ENCODE results near the gene ITCH. TPM values are rescaled to one million over a fixed set of nuclear protein-coding genes. Genes with fewer than 3 reads are reported as not detected.
"Not testable (repeated sequence)": the region's sequence is repeated elsewhere in the genome, so short reads cannot be mapped to it uniquely, and the experiment has no call there.

ITCH gene
- total RNA-seq, 1 donor from 2014 or later, result 30.9 TPM

DNA sequence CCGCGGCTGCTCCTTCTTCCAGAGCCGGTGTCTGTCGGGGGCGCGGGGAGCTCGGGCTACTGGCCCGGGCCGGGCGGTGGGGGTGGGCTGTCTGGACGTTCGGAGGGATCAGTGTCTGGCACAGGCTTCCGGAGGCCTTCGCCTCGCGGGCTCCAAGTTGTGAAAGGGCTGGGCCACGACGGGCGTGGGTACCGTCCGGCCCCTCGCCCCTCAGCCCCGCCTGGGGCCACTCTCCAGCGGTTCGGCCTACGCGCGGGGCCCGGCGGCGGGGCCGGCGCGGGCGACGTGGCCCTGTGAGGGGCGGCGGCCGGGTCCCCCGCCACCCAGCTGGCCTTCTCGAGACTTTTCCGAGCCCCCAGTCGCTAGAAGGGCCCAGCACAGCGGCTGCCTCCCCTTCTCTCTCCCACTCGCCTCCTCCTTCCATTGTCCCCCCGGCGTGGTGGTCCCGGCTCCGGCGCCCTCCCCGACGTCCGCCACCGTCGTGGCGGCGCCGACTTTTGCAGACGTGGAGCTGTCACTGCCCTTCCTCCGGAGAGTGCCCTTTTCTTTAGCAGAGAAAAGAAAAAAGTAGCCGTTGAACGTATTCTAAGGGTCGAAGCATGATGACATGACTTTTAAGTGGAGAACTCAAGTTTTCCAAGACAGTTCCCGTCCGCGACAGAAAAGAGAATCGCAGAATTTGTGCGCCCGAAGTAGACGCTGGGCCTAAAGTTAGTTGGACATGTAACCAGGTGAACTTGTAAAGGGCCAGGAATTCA is 571 bp downstream of the ITCH start:
- H3K36me3 ChIP-seq, result no peaks in the 10 kb centered on the region
- H3K4me1 ChIP-seq, result peaks cover 52% of the 10 kb centered on the region
- DNase-seq (ENCODE audit: extremely low spot score in 2 of 2), result no peak
- no peaks in the 10 kb centered on the region for H3K27me3 ChIP-seq
- peak overlapping the region; percentile 92 for H3K27ac ChIP-seq
- peak overlapping the region; percentile 73 to 84 for H3K4me3 ChIP-seq
- no peaks in the 10 kb centered on the region for H3K9me3 ChIP-seq
- intact Hi-C loops (cut with DNase I), result no loop called here
- TF ChIP-seq, protein P1, sequence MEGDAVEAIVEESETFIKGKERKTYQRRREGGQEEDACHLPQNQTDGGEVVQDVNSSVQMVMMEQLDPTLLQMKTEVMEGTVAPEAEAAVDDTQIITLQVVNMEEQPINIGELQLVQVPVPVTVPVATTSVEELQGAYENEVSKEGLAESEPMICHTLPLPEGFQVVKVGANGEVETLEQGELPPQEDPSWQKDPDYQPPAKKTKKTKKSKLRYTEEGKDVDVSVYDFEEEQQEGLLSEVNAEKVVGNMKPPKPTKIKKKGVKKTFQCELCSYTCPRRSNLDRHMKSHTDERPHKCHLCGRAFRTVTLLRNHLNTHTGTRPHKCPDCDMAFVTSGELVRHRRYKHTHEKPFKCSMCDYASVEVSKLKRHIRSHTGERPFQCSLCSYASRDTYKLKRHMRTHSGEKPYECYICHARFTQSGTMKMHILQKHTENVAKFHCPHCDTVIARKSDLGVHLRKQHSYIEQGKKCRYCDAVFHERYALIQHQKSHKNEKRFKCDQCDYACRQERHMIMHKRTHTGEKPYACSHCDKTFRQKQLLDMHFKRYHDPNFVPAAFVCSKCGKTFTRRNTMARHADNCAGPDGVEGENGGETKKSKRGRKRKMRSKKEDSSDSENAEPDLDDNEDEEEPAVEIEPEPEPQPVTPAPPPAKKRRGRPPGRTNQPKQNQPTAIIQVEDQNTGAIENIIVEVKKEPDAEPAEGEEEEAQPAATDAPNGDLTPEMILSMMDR (IDR thresholded peaks at IDR 0.05), result no peak
- no peak for TF ChIP-seq POLR2AphosphoS5 (IDR thresholded peaks at IDR 0.05; ENCODE audit: insufficient read depth in 1 of 2, low read depth in 1 of 2)
- no peak for TF ChIP-seq POLR2A (IDR thresholded peaks at IDR 0.05)

DNA sequence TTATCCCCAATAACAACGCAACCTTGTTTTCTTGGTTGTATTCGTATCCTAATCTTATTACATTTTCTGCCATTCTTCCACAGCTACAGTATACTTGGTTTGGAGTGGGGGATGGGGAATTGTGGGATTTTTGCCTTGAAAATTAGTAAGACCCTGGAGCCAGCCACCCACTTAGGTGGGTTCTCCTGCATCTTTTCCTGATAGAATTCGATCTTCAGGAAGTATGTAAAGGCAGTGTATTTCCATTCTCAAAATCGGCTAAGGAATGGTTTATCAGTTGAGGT is 1.1 kb downstream of the ITCH start:
- peak overlapping the region; percentile 73 to 84 for H3K4me3 ChIP-seq
- H3K27me3 ChIP-seq, result no peaks in the 10 kb centered on the region
- TF ChIP-seq, protein P1 (IDR thresholded peaks at IDR 0.05), result no peak
- TF ChIP-seq POLR2A (IDR thresholded peaks at IDR 0.05) (no peak), POLR2AphosphoS5 (IDR thresholded peaks at IDR 0.05; ENCODE audit: insufficient read depth in 1 of 2, low read depth in 1 of 2) (no peak)
- intact Hi-C loops (cut with DNase I), result no loop called here
- no peaks in the 10 kb centered on the region for H3K9me3 ChIP-seq
- no peak for DNase-seq (ENCODE audit: extremely low spot score in 2 of 2)
- H3K36me3 ChIP-seq, result peaks cover 0 to under 1% of the 10 kb centered on the region in 2 donors
- peaks cover 57% of the 10 kb centered on the region for H3K4me1 ChIP-seq
- peak overlapping the region; percentile 92 for H3K27ac ChIP-seq

DNA sequence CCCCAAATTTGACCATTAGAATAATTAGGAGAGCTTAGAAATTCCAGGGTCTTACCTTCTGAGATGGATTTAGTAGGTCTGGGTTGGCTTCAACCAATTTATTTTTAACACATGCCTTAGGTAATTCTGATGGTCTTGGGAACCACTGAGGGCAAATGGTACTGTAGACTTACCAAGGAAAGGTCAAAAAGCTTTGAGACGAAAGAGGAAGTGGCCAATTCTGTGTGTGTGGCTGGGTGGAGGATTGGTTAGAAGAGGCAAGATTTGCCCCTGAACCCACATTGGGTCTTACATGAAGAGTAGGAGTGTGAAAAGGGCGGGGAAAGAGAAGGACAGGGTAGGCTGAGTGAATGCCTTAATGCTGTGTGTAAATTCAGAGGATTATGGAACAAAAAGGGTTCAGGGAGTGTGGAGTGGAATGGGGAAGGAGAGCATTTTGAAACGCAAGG is 2.7 kb downstream of the ITCH start:
- H3K27ac ChIP-seq, result no peak overlapping the region
- H3K4me1 ChIP-seq, result peaks cover 57% of the 10 kb centered on the region
- H3K9me3 ChIP-seq, result no peaks in the 10 kb centered on the region
- no peak for DNase-seq (ENCODE audit: extremely low spot score in 2 of 2)
- TF ChIP-seq, protein P1 (IDR thresholded peaks at IDR 0.05), result no peak
- TF ChIP-seq POLR2AphosphoS5 (IDR thresholded peaks at IDR 0.05; ENCODE audit: insufficient read depth in 1 of 2, low read depth in 1 of 2), result no peak
- TF ChIP-seq POLR2A (IDR thresholded peaks at IDR 0.05), result no peak
- intact Hi-C loops (cut with DNase I), result no loop called here
- H3K4me3 ChIP-seq, result no peak overlapping the region
- peaks cover 0 to 14% of the 10 kb centered on the region in 2 donors for H3K36me3 ChIP-seq
- no peaks in the 10 kb centered on the region for H3K27me3 ChIP-seq

DNA sequence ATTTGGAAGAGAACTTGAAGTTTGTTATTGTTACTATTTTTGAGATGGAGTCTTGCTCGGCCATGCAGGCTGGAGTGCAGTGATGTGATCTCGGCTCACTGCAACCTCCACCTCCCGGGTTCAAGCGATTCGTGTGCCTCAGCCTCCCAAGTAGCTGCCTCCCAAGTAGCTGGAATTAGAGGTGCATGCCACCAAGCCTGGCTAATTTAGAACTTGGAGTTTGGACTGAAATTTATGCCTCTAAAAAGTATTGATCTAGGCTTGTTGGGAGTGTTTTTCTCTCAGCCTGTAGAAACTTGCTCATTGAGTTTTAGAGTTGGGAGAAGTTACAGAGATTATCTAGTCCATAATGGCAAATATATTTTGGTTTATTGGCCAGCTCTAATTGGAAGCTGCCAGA is 4.1 kb downstream of the ITCH start:
- H3K4me1 ChIP-seq, result peaks cover 57% of the 10 kb centered on the region
- intact Hi-C loops (cut with DNase I), result no loop called here
- H3K27ac ChIP-seq, result no peak overlapping the region
- no peaks in the 10 kb centered on the region for H3K27me3 ChIP-seq
- TF ChIP-seq POLR2A (IDR thresholded peaks at IDR 0.05), result no peak
- TF ChIP-seq POLR2AphosphoS5 (IDR thresholded peaks at IDR 0.05; ENCODE audit: insufficient read depth in 1 of 2, low read depth in 1 of 2), result no peak
- H3K9me3 ChIP-seq, result no peaks in the 10 kb centered on the region
- H3K36me3 ChIP-seq, result peaks cover 0 to 22% of the 10 kb centered on the region in 2 donors
- DNase-seq (ENCODE audit: extremely low spot score in 2 of 2), result no peak
- H3K4me3 ChIP-seq, result no peak overlapping the region

DNA sequence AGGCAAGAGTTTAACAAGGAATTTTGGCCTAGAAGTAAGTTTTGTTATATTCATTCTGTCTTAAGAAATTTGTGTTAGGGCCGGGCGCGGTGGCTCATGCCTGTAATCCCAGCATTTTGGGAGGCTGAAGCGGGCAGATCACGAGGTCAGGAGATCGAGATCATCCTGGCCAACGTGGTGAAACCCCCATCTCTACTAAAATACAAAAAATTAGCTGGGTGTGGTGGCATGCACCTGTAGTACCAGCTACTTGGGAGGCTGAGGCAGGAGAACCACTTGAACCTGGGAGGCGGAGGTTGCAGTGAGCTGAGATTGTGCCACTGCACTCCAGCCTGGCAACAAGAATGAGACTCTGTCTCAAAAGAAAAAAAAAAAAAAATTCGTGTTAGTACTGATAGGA is 4.8 kb downstream of the ITCH start:
- peaks cover 49% of the 10 kb centered on the region for H3K4me1 ChIP-seq
- H3K9me3 ChIP-seq; H3K4me3 ChIP-seq; DNase-seq (ENCODE audit: extremely low spot score in 2 of 2); H3K27ac ChIP-seq; H3K27me3 ChIP-seq; intact Hi-C loops (cut with DNase I): not testable (repeated sequence)
- peaks cover 0 to 22% of the 10 kb centered on the region in 2 donors for H3K36me3 ChIP-seq

DNA sequence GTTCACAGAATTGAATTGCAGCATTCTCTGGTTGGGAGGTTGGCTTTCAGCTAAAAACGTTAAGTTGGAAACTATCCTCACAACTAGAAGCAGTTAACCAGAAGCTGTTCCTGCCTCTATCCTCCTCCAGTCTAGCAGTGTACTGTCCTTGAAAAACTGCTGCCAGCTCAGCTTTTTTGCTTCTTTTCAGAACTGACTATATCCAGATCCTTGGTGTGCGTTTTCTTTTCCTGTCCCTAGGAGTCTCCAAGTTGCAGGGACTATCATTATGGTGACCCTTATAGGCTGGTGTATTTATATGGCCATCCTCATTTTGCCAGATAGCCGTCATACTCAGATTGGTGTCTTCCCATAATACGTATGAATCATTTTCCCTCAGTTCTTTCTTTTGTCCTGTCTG is 5.5 kb downstream of the ITCH start:
- Histone ChIP-seq H3K27me3 (no peaks in the 10 kb centered on the region), H3K9me3 (no peaks in the 10 kb centered on the region), H3K4me3 (no peak overlapping the region), H3K4me1 (peaks cover 49% of the 10 kb centered on the region), H3K36me3 (peaks cover 0 to 22% of the 10 kb centered on the region in 2 donors), H3K27ac (no peak overlapping the region)
- intact Hi-C loops (cut with DNase I), result no loop called here
- no peak for DNase-seq (ENCODE audit: extremely low spot score in 2 of 2)
- TF ChIP-seq, protein P1 (IDR thresholded peaks at IDR 0.05), result no peak
- TF ChIP-seq POLR2AphosphoS5 (IDR thresholded peaks at IDR 0.05; ENCODE audit: insufficient read depth in 1 of 2, low read depth in 1 of 2) (no peak), POLR2A (IDR thresholded peaks at IDR 0.05) (no peak)
